HS-27A (cell line): ENCODE data around the gene SOWAHA.
"Not testable (repeated sequence)": the region's sequence is repeated elsewhere in the genome, so short reads cannot be mapped to it uniquely, and the experiment has no call there.

Experiments used
- DNase-seq: peaks from one replicate; pipeline ENCODE4 v3.0.0-alpha.2; 2012; ENCODE audit warnings: low read depth, missing footprints

SOWAHA gene

DNA sequence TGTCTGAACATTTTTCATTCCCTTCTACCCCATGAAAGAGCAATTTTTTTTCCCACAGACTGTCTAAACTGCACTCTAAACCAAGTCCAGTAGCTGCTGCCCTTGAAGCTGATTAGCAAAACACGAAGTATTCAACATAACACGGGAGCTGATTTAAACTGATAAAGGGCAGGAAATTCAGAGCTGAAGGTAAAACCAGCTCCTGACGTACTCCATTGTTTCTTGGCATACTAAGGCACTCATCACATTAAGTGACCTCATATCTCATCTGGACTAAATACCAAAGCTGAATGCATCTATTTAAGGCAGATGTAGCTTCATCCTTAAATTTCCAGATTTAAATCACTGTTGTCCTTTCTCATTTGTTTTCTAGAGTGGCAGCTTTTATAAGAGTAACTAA is 41.2 kb downstream of the SOWAHA start:
- DNase-seq, result no peak

DNA sequence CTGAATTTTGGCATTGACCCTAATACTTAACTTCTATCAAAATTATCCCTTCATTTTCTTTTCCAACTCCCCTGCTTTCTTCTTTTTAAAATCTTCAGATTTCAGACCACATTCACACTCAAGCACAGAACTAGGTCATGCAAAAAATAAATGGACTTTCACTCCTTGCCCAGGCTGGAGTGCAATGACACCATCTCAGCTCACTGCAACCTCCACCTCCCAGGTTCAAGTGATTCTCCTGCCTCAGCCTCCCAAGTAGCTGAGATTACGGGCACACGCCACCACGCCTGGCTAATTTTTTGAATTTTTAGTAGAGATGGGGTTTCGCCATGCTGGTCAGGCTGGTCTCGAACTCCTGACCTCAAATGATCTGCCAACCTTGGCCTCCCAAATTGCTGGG is 41.9 kb downstream of the SOWAHA start:
- DNase-seq, result not testable (repeated sequence)

DNA sequence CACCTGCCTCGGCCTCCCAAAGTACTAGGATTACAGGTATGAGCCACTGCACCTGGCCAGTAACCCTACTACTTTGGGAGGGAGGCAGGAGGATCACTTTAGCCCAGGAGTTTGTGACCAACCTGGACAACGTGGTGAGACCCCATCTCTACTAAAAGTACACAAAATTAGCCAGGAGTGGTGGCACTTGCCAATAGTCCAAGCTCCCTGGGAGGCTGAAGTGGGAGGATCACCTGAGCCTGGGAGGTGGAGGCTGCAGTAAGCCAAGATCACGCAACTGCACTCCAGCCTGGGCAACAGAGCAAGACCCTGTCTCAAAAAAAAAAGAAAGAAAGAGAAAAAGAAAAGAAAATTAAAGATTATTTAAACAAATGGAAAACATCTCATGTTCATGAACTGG is 42.9 kb downstream of the SOWAHA start:
- no peak for DNase-seq

DNA sequence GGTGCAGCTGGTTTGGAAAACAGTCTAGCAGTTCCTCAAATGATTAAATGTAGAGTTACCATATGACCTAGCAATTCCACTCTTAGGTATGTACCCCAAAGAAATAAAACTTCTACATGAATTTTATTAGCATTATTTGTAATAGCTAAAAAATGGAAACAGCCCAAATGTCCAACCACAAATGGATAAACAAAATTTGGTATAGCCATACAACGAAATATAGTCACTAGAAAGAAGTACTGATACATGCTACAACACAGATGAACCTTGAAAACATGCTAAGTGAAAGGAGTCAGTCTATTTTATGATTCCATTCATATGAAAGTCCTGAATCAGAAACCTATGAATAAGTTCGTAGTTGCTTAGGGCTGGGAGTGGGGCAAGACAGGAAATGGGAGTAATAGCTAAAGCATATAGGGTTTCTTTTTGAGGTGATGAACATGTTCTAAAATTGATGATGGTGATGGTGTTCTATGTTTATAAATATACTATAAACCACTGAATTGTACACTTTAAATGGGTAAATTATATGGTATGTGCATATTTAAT is 46.9 kb downstream of the SOWAHA start:
- DNase-seq, result no peak

DNA sequence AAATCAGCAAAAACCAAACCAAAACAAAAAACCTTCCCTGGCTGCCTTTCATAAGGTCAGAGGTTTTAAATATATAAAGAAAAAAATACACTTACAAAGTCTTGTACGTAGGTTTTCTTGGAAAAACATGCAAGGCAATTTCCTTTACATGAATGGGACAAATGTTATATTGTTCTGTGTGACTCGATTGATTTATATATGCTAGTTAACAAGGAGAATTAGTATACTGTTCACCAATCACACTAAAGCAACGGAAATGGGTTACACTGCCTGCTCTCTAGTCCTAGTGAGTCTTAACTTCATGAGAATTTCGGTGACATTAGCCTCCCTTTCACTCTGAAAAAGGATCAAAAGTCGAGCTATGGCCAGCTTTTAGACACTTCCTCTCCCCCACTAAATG is 47.6 kb downstream of the SOWAHA start:
- no peak for DNase-seq

DNA sequence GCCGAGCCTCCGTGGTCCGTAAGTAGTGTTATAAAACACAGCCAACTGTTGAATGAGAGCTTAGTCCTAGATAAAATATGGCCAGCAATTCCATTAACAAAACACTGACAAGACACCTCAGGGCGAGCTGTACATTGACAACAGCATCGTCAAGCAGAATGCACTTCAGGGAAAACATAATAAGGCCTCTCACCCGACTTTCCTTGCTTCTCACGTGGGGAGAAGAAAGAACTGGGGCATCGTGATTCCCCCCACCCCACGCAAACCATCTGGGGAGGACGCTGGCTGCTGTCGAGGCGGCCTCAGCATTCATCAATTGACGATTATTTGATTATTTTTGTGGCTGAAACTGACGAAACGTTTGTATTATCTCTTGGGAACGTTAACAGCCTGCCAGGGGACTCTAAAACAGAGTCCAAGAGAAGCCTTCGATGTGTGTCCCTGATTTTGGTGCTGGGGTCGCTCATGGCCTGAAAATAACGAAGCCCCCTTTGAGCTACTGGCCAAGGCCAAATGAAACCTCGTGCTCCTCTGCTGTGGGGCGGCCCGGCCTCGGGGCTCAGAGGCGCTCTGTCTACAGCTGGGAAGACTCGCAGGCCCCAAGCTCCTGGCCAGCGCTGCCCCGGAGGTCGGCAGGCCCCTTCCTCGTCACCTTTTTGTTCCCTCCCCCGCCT is 52.7 kb downstream of the SOWAHA start:
- DNase-seq, result no peak
